ENCODE data around the gene CYB5R3.

Gene CYB5R3

DNA sequence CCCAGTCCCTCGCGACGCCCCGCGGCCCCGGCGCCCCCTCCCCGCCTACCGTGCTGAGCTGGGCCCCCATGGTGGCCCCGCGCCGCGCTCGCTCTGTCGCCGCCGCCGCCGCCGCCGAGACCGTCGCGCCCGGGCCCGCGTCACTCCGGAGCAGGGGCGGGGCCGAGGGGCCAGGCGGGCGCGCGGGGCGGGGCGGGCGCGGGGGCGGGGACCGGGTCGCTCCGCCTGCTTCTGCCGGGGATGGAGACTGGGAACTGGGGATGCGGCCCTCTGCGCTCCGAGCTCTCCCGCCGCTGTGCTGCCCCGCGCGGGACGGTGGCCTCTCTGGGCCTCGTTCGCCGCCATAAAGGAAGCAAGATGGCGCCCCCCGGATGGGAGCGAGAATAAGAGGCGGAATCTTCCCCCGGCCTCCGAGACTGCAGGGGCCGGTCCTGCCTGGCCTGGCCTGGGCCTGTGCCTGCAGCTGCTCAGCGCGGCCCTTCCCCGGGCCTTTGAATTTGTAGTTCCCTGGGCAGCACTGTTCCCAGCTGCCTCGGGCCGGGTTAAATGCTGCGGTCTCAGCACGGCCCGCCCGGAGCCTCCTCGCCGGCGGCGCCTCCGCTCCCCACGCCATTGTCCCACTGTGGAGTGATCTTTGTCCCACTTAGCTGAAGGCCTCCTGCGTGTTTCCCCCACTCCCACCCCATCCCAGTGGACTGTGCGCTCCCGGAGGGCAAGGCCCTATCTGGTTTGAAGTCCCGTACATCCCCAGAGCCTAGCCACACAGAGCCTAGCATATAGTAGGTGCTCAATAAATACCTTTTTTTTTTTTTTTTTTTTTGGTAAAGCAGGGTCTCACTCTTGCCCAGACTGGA lies at the start of gene CYB5R3:
Gene CYB5R3, minus strand, starts transcription at position 147 of the 854 bp plus-strand sequence. Its CDS starts 77 bp downstream, at position 70.
- DNase-seq = peak; percentile 92

DNA sequence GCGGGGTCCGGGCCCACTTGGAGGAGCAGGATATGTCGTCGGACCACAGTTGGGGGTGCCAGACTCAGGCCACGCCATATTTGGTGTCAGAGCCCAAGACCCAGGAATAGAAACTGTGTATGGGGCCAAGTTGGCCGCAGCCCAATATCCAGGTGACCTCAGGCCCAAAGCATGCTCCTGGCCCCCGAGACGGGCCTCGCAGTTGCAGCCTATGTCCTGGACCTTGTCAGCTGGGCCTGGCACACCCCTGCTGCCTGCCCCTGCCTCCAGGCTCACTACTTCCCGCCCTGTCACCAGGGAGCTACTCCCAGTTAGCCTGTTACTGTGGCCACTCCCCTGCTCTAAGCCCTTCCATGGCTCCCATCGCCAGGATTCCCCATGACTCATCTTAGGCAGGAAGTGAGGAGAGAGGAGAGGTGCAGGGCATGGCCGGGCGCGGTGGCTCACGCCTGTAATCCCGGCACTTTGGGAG lies 48.4 kb upstream of the CYB5R3 start:
- peak; percentile 83 for DNase-seq

DNA sequence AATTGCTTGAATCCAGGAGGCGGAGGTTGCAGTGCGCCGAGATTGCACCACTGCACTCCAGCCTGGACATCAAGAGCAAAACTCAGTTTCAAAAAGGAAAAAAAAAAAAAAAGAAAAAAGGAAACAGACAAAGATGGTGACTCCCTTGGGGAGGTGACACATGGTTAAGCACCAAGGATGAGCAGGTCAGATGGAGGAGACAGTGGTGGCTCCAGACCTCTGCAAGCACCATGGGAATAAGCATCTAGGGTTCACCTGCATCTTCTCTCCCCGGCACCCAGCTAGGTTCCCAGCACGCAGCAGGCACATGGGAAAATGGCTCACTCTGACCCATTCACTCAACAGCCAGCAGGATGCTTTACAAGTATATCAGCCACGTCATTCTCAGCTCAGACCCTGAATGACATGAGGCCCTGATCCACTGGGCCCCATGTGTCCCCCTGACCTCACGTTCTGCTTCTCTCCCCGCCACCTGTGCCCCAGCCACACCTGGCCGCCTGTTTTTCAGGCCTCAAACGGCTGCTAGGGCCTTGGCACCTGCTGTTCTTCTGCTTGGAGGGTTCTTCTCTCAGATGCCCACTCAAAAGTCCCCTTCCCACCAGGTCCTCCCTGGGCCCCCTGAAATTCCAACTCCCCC lies 47.3 kb upstream of the CYB5R3 start:
- no peak for DNase-seq

DNA sequence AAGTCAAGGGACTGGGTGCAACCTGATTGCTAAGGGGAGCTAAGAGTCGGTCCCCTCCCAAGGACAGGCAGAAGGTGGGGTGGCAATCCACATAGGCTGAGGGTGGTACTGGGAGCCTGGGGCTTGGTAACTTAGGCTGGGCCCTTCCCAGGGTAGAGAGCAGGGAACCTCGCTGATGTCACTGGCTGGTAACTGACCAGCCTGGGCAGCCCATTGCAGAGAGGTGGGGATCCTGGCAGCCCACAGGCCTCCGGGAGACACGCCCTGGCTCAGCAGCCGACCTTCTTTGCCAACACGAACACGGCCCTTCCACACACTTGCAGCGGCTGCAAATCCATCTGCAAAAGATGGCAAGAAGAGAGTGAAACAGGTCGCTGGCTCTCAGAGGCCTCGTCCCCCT lies 46.1 kb upstream of the CYB5R3 start:
- peak; percentile 51 for DNase-seq

DNA sequence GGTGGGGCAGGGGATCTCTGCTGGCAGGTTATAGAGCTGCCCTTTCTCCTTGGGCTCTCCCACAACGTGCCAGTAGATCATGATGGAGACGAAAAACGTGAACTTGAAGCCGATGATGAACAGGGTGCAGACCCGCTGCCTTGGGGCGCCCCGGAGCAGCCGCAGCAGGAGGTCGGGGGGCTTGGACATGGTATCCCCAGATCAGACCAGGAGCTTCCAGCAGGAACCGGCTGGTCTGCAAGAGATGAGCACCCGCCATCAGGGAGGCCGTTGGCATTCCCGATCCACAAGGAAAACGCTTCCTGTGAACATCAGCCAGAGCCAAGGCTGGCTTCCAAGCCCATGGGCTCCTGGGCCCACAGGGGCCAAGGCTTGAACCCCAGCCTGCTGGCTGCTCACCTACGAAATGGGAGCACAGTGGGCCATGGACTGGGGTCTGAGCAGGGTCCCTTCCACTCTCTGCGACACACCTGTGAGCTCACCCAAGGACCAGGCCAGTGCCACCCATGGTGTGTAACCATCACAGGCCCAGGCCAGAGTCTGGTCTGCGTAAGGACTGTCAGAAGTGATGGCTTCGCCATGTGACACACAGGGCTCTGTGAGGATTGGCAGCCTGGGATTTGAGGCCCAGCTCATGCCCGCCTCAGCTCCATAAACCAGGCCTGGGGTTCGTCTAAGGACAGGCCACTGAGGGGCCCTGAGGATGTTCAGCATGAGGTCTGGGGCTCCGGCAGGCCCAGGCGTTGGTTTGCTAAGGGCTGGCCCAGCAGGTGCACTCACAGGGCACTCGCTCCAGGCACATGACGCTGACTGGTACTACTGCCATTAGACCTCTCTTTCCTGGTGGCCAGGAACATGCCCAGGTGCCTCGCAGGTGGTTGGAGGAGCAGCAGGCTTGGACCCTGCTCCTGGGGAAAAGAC lies 44.8 kb upstream of the CYB5R3 start:
- DNase-seq = no peak

DNA sequence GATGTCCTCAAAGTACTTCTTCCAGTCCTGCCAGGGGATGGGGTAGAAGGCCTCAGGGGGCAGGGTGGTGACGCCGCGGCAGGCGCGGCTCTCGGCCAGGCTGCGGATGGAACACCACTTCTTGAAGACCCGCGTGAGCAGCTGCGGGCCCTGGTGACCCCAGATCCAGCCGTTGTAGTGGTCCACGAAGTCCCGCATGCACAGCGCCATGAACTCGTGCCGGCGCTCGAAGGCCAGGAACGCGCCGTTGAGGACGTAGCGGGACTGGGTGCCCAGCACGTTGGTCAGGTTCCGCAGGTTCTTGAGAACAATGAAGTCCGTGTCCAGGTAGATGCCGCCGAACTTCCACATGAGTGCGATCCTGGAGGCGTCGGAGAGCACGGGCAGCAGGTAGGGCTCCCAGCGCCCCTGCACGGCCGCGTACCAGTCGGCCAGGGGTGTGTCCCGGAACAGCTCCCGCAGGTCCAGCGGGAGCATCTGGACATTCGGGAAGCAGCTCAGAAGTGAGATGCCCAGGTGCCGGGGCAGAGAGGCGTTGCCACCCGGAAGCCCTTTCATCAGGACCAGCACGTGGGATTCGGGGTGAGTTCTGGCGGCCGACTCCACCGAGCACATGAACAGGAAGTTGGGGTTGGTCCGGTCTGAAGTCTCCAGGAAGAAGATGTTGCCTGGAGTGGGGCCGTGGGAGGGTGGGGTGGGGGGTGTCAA lies 44.0 kb upstream of the CYB5R3 start:
- DNase-seq = no peak

DNA sequence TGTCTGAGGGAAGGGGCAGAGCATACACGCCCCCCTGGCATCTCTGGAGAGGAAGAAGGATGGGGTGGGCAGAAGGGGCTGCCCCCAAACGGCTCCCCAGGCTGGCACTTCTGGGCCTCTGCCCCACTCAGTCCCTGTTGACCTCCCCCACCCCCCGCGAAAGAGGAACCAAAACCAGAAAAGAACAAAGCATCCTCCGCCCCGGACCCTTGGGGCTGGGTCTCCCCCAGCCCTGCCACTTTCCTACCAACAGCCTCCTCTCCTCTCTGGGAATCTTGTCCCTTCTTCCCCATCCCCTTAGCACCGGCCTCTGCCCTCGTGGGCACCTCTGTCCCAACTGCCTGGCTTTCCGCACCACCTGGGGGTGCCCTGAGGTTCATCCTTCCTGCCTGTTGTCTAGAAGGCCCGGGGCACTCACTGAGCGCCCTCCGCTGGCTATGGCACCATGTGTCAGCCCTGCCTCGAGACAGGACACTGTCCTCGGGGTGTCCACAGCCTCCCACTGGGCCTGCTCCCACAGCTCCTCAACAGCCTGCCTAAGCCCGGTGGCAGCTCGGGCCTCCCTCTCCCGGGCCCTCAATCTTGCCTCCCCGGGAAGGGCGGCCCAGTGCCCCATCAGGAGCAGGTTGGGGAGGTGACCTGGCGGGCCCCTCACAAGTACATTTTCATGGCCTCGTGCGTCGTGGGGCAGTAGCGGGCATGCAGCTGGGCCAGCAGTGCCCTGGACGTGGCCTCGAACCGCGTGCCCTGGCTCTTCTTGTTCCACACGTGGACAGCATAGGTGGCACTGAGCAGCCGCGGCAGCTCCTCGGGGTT lies 43.3 kb upstream of the CYB5R3 start:
- DNase-seq = no peak

DNA sequence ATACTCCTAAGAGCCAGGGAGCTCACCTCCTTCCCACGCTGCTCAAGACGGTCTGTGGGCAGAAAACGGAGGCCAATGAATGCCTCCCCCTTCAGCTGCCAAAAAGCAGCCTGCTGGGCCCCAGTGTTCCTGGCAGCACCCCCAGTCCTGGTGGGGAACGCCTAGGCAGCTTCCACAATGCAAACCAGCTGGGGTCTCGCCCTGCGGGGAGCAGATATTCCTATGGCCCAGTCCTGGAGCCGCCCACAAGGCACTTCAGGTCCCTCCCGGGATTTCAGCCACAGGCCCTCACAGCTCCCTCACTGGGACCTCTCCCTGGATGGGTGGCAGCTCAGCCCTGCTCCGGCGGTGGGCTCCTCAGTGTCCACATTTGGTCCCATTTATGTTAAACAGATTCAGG lies 42.2 kb upstream of the CYB5R3 start:
- DNase-seq = no peak

DNA sequence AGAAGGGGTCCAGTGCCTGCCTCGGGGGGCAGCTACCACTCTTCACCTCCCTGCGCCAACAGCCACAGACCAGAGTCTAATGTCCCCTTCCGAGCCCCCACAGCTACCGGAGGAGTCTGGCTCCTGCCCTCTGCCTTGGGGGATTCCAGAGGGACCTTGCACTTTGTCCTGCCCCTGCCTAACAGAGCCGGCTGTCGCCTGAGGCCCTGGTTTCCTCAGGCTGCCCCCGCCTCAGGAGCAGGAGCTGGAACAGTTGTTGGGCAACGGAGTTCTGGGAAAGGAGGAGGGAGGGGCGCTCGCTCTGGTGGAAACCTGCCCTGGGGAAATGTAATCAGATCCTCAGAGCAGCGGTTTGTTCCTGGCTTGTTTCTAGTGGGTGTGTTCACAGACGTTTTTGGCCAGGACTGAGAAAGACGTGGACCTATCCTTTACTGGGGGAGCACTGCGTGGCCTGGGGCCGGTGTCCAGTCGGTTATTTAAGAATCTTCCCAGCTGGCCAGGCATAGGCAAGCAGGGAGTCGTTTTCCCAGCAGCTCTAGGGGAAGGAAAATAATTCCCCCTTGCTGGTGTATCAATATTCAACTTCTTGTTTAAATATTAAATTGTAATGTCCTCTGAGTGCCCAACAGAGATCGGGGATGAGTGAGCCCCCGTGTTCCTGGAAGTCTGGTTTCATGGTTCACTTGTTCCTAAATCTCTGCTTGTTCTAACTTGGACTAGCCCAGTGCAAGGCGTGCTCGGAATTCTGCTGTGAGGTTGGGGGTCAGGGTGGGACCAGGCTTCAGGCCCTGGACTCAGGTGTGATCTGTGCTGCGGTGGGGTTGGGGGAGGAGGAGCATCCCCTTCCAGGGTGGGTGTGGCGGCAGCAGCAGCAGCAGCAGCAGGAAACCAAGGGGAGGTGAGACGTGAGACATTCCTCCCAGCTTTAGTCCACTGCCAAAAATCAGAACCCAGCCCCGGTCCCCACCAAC lies 39.3 kb upstream of the CYB5R3 start:
- peak; percentile 97 for DNase-seq

DNA sequence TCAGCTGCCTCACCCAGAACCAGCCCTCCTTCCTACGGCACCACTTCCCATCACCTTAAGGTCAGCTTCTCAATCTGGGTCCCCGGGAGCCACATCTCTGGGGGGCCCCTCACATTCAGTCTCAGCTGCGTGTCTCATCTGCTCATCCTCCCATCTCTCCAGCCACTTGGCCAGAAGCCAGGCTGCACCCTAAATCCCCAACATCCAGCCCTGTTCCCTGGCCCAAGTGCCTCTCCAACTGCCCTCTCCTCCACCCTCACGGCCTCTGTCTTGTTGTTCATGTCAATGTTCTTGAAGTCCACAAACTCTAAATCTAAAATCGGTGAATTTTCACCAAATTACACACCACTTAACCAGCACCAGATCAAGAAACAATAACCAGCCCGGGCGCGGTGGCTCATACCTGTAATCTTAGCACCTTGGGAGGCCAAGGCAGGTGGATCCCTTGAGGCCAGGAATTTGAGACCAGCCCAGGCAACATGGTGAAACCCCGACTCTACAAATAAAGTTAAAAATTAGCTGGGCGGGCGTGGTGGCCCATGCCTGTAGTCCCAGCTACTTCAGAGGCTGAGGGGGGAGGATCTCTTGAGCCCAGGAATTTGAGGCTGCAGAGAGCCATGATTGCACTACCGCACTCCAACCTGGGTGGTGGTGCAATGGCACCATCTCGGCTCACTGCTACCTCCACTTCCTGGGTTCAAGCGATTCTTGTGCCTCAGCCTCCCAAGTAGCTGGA lies 37.7 kb upstream of the CYB5R3 start:
- DNase-seq = no peak

DNA sequence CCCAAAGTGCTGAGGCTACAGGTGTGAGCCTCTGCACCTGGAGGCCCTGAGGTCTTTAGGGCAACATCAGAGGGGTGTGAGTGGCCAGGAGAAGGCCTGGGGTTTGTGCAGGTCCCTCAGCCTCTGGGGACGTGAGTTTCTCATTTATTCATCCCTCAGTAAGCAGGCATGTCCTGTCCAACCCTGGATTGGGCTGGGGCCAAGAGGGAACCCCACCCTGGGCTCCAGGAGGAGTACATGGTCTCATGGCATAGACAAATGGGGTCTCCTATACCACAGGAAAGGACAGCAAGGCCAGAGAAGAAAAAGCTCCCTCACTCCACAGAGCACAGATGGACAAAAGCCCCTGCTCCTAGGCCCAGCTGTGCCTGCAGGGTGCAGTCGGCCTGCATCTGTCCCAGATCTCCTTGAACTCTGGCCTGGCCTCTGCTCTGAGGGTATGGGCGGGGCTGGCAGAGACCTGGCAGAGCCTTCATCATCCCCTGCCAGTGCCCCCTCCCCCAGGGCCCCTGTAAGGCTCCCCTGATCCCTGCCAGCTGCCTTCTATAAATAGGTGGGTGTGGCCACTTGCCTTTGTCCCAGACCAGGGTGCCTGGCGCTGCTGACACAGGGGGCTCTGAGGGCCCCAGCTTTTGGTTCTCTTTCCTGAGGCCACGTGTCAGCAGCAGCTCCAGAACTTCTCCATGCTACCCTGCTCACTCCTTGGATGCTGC lies 36.9 kb upstream of the CYB5R3 start:
- DNase-seq = peak; percentile 71

DNA sequence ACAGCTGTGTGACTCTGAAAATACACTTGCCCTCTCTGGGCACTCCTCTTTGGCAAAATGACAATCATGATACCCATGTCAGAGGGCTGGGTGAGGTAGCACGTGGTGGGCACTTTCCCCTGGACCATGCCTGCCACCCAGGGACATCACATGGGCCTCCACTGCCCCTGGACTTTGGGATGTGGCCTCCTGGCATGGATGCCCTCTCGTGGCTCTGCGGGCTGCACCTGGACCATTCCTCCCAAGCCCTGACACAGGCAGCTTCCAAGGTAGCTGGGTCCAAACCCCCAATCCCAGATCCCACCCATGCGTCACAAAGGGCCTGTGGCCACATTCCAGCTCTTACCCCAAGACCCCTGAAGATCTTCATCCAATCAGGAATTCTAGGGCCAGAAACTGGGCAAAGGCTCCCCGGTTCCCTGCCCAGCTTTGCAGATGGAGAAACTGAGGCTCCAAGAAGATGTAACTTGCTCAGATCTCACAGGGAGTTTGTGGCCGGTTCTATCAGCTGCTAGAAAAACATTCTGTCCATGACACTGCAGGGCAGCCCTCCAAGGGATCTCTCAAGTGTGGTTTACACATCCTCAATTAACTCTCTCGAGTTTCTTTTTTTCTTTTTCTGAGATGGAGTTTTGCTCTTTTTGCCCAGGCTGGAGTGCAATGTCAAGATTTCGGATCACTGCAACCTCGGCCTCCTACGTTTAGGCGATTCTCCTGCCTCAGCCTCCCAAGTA lies 35.4 kb upstream of the CYB5R3 start:
- no peak for DNase-seq

DNA sequence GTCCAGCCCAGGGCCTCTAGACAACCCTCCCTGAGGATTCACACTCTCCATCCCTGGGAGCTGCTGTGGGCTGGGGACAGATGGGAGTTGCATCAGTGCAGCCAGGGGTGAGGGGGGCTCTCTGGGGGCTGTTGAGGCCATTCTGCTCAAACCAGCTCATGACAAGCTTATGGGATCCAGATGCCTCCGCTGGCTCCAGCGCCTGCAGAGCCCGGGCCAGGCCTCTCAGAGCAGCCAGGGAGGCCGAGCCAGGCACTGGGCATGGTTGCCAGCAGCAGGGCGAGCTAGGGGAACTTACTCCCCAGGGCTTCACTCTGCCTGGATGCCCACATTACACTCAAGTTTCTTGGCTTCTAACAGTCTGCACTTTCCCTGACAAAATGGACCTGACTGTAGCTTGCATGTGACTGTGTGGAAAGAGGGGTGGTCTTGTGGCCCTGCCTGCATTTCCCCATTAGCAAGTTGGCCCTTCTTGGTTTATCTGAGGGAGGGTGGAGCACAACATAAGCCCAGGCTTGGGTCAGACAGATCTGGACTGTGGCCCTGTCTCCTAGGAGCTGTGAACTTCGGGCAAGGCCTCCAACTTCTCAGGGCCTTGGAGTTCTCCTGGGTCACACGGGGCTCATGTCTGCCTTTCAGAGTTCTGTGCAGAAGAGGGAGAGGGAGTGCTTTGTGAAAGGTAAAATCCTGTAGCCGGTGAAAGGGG lies 34.5 kb upstream of the CYB5R3 start:
- peak; percentile 64 for DNase-seq

DNA sequence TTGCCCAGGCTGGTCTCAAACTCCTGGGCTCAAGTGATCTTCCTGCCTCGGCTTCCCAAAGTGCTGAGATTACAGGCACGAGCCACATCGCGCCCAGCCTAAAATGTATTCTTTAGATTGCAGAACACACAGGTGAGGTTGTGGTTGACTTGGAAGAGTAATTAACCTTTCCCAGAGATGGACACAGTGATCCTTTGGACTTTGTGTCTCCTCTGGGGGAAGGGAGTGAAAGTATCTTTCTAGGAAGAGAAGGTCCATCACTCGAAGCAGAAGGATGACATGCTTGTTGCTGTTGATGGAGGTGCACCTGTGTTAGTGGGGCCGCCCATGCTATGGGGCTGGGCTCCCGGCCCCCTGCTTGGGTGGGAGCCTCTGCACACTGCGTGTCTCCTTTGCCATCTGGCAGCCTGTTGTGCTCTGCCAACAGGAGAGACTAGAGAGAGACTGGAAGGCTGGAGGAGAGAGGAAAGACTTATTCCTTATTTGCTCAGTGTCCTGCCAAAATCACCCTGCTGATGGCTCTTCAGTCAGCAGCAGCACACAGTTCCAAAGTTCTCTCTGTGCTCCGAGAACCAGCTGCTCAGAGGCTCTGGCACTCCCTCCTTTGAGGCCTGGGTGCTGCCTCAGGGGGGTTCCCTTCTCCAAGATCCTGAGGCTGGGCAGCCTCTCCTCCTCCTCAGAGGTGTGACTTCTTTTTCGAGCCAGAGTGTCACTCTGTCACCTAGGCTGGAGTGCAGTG lies 33.1 kb upstream of the CYB5R3 start:
- DNase-seq = no peak

DNA sequence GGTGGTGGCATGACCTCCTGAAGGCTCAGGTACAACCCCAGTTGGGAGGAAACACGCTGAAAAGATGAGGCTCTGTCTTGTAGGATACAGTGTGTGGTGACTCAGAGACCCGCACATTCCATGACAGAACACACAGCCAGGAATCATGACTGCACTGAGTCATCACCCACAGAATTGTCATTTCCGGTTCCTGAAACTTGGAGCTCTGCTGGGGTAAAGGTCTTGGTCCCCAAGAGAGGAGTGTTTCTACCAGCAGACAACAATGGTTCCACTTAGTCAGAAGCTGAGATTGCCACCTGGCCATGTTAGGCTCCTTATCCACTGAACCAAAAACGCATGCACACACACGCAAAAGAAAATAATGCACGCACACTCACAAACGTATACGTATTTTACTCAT lies 31.5 kb upstream of the CYB5R3 start:
- DNase-seq = no peak

DNA sequence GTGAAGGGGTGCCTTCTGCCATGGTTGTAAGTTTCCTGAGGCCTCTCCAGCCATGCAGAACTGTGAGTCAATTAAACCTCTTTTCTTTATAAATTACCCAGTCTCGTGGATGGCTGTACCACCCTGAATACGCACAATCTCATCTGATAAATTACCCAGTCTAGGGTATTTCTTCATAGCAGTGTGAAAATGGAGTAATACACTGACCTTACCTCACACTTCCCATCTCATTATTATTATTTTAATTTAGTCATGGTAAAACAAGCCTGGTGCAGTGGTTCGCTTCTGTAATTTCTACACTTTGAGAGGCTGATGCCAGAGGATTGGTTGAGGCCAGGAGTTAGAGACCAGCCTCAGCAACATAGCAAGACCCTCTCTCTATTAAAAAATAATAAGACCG lies 30.5 kb upstream of the CYB5R3 start:
- no peak for DNase-seq

DNA sequence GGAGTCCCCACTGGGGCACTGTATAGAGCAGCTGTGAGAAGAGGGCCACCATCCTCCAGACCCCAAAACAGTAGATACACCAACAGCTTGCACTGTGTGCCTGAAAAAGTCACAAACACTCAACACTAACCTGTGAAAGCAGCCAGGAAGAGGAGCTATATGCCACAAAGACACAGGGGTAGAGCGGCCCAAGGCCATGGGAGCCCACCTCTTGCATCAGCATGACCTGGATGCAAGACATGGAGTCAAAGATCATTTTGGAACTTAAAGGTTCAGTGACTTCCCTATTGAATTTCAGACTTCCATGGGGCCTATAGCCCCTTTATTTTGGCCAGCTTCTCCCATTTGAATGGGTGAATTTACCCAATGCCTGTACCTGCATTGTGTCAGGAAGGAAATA lies 29.7 kb upstream of the CYB5R3 start:
- DNase-seq = no peak
